Endodermal cell (in vitro differentiated cells): ENCODE results near the gene PPP1R3E. TPM values are rescaled to one million over a fixed set of nuclear protein-coding genes. Genes with fewer than 3 reads are reported as not detected.
"Not testable (repeated sequence)": the region's sequence is repeated elsewhere in the genome, so short reads cannot be mapped to it uniquely, and the experiment has no call there.

Experiments used
- DNase-seq: peaks from one replicate; pipeline ENCODE4 v3.0.0-alpha.2; 2017
- H3K27ac ChIP-seq: 2 replicates; pipeline ENCODE4 v1.5.1; 2013; ENCODE audit warnings: mild to moderate bottlenecking, low read depth, low read length, moderate library complexity
- H3K27me3 ChIP-seq: 2 replicates; pipeline ENCODE4 v1.6.1; 2013; ENCODE audit warnings: mild to moderate bottlenecking, low read length, moderate library complexity; ENCODE audit not compliant: insufficient read depth, control insufficient read depth, poor library complexity, severe bottlenecking
- H3K36me3 ChIP-seq: 2 replicates; pipeline ENCODE4 v1.7.0; 2013; ENCODE audit warnings: mild to moderate bottlenecking, low read length, moderate library complexity; ENCODE audit not compliant: control insufficient read depth, insufficient read depth
- H3K4me1 ChIP-seq: one replicate; pipeline ENCODE4 v1.7.0; 2013; ENCODE audit warnings: low read length; ENCODE audit not compliant: control insufficient read depth, insufficient read depth
- H3K4me3 ChIP-seq: 2 replicates; pipeline ENCODE4 v1.5.1; 2013; ENCODE audit warnings: mild to moderate bottlenecking, low read length, moderate library complexity
- H3K9ac ChIP-seq: 2 replicates; pipeline ENCODE4 v1.6.1; 2013; ENCODE audit warnings: mild to moderate bottlenecking, low read length, moderate library complexity; ENCODE audit not compliant: poor library complexity, severe bottlenecking; ENCODE audit errors: extremely low read depth
- H3K9me3 ChIP-seq: 2 replicates; pipeline ENCODE4 v1.6.1; 2013; ENCODE audit warnings: mild to moderate bottlenecking, low read length, moderate library complexity; ENCODE audit not compliant: control insufficient read depth
- H3K27ac Mint-ChIP-seq: 2 replicates; pipeline ENCODE4 v1.8.0; 2020; ENCODE audit warnings: mixed read lengths
- H3K27me3 Mint-ChIP-seq: 2 replicates; pipeline ENCODE4 v1.8.0; 2021; ENCODE audit warnings: mild to moderate bottlenecking, mixed read lengths; ENCODE audit not compliant: insufficient read depth
- H3K36me3 Mint-ChIP-seq: 2 replicates; pipeline ENCODE4 v1.8.0; 2020; ENCODE audit warnings: low read depth, mixed read lengths
- H3K4me1 Mint-ChIP-seq: 2 replicates; pipeline ENCODE4 v1.8.0; 2020; ENCODE audit warnings: mixed read lengths
- H3K4me3 Mint-ChIP-seq: 2 replicates; pipeline ENCODE4 v1.8.0; 2020; ENCODE audit warnings: mild to moderate bottlenecking, moderate library complexity, mixed read lengths
- H3K9me3 Mint-ChIP-seq: 2 replicates; pipeline ENCODE4 v1.8.0; 2020; ENCODE audit warnings: mild to moderate bottlenecking, mixed read lengths
- CTCF ChIP-seq: fragments of 200-600 bp; sonication (generic); conservative IDR thresholded peaks from 2 replicates; pipeline ENCODE4 v1.5.0; 2021; ENCODE audit warnings: antibody characterized with exemption, mild to moderate bottlenecking
- WGBS, 2 experiments: methylation state at CpG; one replicate each; pipeline versions ENCODE4 v1.1.5 to v1.1.7; 2013; ENCODE audit warnings: missing lambda C conversion rate in 2 of 2, mixed read lengths in 1 of 2; ENCODE audit not compliant: insufficient coverage in 1 of 2, insufficient read length in 1 of 2; 5-methylcytosine and 5-hydroxymethylcytosine counted together
- total RNA-seq, 2 donors: library from RNA; stranded (reverse); fragmentation: NEBNext Ultra II Directional in 1 of 2; extraction: Animal tissue kit (Norgen Biotek cat#: 25700) in 1 of 2; gene quantifications; 2 replicates in 1 of 2; 3 replicates in 1 of 2; pipeline ENCODE4 v1.2.1, GENCODE V29; 2021

PPP1R3E gene
- total RNA-seq, 2 donors from 2014 or later, result 5.7 to 6.5 TPM

DNA sequence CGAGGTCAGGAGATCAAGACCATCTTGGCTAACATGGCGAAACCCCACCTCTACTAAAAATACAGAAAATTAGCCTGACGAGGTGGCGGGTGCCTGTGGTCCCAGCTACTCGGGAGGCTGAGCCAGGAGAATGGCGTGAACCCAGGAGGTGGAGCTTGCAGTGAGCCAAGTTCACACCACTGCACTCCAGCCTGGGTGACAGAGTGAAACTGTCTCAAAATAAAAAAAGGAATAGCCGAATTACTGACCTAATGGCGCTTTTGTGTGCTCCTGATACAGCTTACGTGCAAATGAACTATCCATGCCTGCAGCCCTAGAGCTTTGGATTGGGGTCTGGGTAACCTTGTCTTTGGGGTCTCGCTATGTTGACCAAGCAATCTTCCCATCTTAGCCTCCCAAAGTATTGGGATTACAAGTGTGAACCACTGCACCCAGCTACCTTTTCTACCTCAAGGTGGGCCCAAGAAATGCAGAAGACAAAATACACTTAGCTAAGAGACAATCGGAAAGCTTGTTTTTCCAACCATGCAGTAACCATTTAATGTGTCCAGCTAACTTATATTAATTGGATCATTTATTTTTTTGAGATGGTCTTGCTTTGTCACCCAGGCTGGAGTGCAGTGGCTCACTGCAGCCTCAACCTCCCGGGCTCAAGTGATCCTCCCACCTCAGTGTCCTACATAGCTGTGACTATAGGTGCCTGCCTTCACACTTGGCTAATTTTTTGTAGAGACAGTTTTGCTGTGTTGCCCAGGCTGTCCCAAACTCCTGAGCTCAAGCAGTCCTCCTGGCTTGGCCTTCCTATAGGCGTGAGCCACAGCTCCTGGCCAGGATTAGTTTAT lies 24.1 kb upstream of the PPP1R3E start:
- DNase-seq, result no peak
- Mint-ChIP-seq H3K4me3 (no peak overlapping the region), H3K27ac (peak overlapping the region; percentile 49), H3K36me3 (peaks cover 39% of the 10 kb centered on the region), H3K4me1 (peaks cover 9% of the 10 kb centered on the region), H3K9me3 (no peaks in the 10 kb centered on the region), H3K27me3 (peaks cover 1% of the 10 kb centered on the region)
- no peaks in the 10 kb centered on the region for H3K9me3 ChIP-seq
- no peak overlapping the region for H3K4me3 ChIP-seq
- H3K27me3 ChIP-seq, result no peaks in the 10 kb centered on the region
- no peak for TF ChIP-seq CTCF
- H3K4me1 ChIP-seq, result peaks cover 4% of the 10 kb centered on the region
- no peak overlapping the region for H3K27ac ChIP-seq
- peaks cover 36% of the 10 kb centered on the region for H3K36me3 ChIP-seq
- H3K9ac ChIP-seq, result no peak overlapping the region
- WGBS, 2 experiments, result 91 to 94% methylated on average over 11 to 13 of the region's 13 CpGs

- DNase-seq, H3K27ac ChIP-seq, H3K9me3 ChIP-seq, H3K4me1 Mint-ChIP-seq, H3K27ac Mint-ChIP-seq, H3K9ac ChIP-seq, H3K9me3 Mint-ChIP-seq, H3K4me1 ChIP-seq, H3K4me3 ChIP-seq, H3K4me3 Mint-ChIP-seq, H3K27me3 ChIP-seq, H3K27me3 Mint-ChIP-seq: not testable (repeated sequence)
- peaks cover 36% of the 10 kb centered on the region for H3K36me3 ChIP-seq
- H3K36me3 Mint-ChIP-seq, result peaks cover 39% of the 10 kb centered on the region
- WGBS, 2 experiments, result 90% methylated on average over 5 of the region's 5 CpGs; no CpG with 5 or more reads in 1 of the 2 experiments
Observed at GRCh38 chr14:23325746-23326145, 23.1 kb upstream of the PPP1R3E start.

- Histone ChIP-seq H3K27me3 (no peaks in the 10 kb centered on the region), H3K36me3 (peaks cover 36% of the 10 kb centered on the region), H3K9me3 (no peaks in the 10 kb centered on the region), H3K9ac (no peak overlapping the region), H3K4me1 (peaks cover 6% of the 10 kb centered on the region), H3K4me3 (no peak overlapping the region), H3K27ac (no peak overlapping the region)
- Mint-ChIP-seq H3K9me3 (no peaks in the 10 kb centered on the region), H3K36me3 (peaks cover 47% of the 10 kb centered on the region), H3K27ac (no peak overlapping the region), H3K27me3 (no peaks in the 10 kb centered on the region), H3K4me1 (peaks cover 10% of the 10 kb centered on the region), H3K4me3 (no peak overlapping the region)
- no peak for DNase-seq
- TF ChIP-seq CTCF, result no peak
- WGBS, 2 experiments, result 94 to 96% methylated on average over 3 to 4 of the region's 7 CpGs
Observed at GRCh38 chr14:23324993-23325392, 22.3 kb upstream of the PPP1R3E start.
